Activated CD8-positive, alpha-beta memory T cell treated with anti-CD3 and anti-CD28 coated beads, Interleukin-2, amount 50 U/mL, for 48 hours (primary cell): ENCODE results near the gene PSTK.

Experiments used
- DNase-seq: peaks from one replicate; pipeline ENCODE4 v3.0.0-alpha.2; 2020

PSTK gene

DNA sequence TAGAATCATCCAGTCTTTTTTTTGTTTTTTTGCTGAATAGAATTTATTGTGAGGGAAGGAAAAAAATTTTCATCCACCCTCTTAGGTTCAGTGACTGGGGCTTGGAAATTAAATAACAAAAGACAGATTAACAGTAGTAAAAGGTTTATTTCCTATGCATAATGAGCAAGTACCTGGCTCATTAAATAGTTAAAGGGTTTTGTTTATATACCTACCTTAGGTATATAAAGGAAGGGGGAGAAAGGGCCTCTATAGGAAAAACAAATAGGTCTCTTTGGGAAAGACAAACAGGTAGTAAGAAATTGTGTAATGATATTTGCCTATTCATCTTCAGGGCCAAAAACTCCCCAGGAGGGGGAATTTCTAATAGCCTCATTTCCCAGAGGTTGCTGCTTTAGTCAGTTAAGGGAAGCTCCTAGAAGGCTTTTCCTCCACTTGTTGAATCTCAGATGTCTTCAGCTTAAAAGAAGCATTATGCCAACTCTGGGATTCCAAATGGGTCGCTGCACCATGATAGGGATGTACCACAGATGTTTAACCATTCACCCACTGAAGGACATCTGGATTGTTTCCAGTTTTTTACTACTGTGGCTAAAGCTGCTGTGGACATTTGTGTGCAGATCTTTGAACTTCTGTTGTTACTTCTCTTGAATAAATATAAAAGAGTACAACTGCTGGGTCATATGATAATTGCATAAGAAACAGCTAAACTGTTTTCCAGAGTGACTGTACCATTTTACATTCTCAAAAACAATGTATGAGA is 39.9 kb downstream of the PSTK start:
- DNase-seq: no peak

DNA sequence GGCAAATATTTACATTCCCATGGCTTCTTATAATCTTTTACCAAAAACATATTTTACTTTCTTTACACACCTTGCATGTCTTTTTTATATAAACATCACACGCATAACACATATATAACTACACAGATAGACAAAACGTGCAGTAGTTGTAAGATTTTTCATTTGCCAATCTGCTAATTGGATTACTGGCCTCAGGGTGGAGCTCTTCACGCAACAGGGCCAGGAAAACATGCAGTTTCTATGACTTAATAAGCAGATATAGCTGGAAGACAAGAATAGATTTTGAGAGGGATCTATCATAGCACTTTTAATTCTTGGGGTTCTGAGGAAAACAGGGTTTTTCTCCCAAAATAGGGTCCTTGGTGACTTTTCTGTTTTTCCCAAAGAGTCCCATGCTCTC is 41.3 kb downstream of the PSTK start:
- DNase-seq: no peak

DNA sequence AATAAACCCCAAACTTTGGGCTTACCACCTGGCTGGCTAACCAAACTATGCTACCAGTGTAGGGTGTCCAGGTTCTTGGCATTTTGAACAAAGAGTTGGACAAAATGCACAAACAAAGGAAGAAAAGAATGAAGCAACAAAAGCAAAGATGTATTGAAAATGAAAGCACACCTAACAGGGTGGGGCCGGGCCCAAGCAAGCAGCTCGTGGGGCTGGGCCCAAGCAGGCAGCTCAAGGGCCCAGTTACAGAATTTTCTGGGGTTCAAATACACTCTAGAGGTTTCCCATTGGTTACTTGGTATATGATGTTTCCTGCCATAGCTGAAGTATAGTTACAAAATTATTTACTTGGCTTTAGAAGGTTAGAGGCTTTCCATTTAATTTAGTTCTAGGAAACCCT is 44.3 kb downstream of the PSTK start:
- DNase-seq: no peak

DNA sequence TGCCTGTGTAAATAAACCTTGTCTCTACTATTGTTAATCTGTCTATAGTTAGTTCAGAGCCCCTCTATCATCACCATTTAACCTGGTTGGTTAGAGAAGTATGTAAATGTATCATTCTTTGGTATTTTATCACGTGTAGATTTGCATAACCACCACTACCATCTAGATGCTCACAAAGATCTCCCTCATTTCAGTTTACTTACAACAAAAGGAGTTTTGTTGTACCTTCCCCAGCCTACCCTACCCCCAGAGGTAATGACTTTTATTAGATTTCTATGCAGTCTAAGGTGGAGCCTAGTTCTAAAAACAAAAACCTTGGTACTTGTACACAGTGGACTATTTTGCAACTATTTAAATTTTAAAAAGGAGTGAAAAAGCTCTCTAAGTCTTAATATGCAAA is 46.1 kb downstream of the PSTK start:
- DNase-seq: no peak

DNA sequence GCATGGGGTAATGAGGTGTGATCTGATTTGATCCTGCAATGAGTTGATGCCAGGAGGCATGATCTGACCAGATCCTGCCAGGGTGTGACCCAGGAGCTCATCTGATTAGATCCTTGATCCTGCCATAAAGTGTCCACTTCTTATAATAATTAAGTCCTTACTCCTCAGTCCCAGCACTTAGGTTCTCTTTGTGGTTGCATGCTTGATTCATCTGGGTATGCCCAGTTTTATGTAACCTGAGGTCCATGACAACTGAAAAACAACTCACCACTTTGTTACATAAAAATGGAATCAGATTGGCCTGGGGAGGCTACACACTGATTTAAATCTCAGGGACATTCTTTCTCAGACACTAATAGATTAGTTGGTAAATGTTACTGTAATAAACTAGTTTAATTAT is 47.7 kb downstream of the PSTK start:
- no peak for DNase-seq

DNA sequence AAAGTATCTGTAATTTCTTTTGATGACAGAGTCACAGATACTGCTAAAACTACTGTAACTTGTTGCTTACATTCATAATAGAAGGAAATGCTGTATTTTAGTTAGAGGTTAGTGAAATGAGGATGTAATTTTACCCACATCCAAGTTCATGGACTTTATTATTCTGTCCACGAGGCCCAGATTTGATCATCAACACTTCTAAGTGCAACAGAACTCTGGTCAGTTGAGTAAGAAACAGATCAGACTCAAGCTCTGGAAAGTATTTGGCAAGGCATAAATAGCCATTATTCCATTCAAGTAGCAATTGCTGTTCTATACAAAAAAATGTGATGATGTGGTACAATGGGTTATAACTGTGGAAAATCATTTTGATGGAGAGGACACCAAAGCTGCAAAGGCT is 50.9 kb downstream of the PSTK start:
- no peak for DNase-seq

DNA sequence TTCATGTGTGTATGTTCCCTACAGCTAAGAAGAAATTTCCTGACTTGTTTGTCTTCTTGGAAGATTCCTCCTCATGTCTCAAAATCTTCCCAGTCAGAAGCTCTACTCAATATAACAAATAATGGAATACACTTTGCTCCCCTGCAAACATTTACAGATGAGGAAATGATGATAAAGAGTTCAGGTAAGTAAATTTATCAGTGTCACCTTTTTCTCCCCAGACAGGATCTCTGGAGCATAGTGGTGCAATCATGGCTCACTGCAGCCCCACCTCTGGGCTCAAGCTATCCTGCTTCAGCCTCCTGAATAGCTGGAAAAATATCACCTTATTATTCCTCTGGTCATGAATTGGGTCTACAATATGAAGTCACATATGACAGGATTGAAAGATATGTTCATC is 54.1 kb downstream of the PSTK start:
- no peak for DNase-seq

DNA sequence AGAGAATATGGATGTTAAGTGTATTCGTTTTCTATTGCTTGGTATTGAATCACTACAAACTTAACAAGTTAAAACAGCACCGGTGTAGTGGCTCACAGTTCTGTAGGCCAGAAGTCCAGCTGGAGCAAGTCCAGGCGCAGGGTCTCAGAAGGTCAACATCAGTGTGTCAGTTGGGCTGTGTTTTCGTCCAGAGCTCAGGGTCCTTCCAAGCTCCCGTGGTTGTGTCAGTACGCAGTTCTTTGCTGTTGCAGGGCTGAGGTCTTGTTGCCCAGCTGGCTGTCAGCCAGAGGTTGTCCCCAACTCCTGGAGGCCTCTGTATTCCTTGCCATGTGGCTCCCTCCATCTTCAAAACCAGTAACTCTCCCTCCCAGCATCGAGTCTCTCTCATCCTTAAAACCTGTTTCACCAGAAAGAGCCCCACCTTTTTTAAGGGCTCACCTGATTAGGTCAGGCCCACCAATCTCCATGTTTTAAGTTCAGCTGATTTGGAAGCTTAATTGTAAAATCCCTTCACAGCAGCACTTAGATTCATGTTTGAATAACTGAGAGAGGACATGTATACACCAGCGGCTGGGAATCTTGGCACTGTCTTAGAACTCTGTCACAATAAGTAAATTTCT is 55.4 kb downstream of the PSTK start:
- no peak for DNase-seq

DNA sequence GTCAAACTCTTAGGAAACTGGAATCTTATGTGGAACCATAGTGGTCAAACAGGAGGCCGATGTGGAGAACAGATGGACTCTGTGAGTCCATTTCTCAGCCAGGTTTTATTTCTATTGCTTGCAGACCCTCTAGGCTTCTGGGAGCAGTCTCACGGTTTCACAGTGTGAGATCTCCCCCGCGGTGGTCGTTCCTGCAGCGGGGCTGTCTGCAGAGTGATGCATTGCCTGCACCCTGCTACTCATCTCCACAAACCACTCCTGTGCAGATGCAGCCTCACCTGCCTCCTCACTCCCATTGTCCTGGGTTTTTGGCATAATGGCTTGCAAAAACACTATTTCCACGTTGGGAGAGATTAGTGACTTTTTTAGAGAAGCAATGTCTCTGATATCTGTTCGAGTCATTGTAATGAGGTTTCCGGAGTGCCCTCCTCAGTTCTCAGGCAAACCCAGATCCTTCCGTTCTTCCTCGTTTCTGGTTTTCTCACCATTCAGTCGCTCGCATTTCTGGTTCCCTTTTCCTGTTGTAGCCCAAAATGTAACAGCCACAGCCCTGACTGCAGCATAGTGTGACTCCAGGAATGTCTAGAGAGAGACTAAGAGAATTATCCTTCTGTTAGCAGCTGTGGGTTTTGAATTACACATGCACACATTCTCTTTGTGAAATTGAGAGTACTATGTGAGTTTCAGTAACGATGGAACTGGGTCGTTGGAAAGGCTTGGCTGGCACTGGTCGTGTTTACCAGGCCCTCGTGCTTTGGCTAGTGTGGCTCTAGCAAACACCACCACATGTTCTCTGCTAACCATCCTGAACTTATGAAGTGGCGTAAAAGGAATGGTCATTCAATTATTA is 58.8 kb downstream of the PSTK start:
- no peak for DNase-seq

DNA sequence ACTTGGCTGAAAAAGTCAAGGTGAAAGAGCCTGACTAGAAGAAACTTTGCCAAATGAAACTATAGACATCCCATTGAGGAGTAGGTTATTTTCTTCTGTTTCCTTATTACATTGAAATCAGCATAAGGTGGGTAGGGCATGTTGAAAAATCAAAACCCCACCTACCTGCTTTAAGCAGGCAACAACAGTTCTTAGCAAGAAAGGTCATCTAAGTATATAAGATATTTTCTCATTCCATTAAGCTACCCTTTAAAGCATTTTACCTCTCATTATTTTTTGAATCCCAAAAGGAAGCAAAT is 59.4 kb downstream of the PSTK start:
- DNase-seq: no peak
